ENCODE results near the gene NME5.
"Not testable (repeated sequence)": the region's sequence is repeated elsewhere in the genome, so short reads cannot be mapped to it uniquely, and the experiment has no call there.

The NME5 gene

GRCh38 chr5:138138949-138139780 is at the start of gene NME5:
Gene NME5 (minus strand): TSS chr5:138139428. CDS start chr5:138138780, 648 bp downstream.
- no peak for DNase-seq (ENCODE audit: low spot score)

- no peak for DNase-seq (ENCODE audit: low spot score)
Observed at GRCh38 chr5:138188626-138189025, 49.4 kb upstream of the NME5 start.

- no peak for DNase-seq (ENCODE audit: low spot score)
Observed at GRCh38 chr5:138186002-138186447, 46.8 kb upstream of the NME5 start.

- DNase-seq (ENCODE audit: low spot score): no peak
Observed at GRCh38 chr5:138182808-138183207, 43.6 kb upstream of the NME5 start.

GRCh38 chr5:138180841-138181240 is 41.6 kb upstream of the NME5 start:
- no peak for DNase-seq (ENCODE audit: low spot score)

- DNase-seq (ENCODE audit: low spot score): peak; percentile 61
Observed at GRCh38 chr5:138180183-138180782, 41.1 kb upstream of the NME5 start.

- no peak for DNase-seq (ENCODE audit: low spot score)
Observed at GRCh38 chr5:138179277-138179857, 40.1 kb upstream of the NME5 start.

GRCh38 chr5:138178516-138179276 is 39.5 kb upstream of the NME5 start, which contains the start of the genes BRD8 and KIF20A:
Gene BRD8 (minus strand): TSS chr5:138178630. CDS start chr5:138178614, 16 bp downstream.
Gene KIF20A (plus strand): TSS chr5:138179112. CDS start chr5:138179681, 569 bp downstream.
- peak; percentile 96 for DNase-seq (ENCODE audit: low spot score)

GRCh38 chr5:138177941-138178515 is 38.8 kb upstream of the NME5 start:
- DNase-seq (ENCODE audit: low spot score): peak; percentile 77

GRCh38 chr5:138170299-138170698 is 31.1 kb upstream of the NME5 start:
- no peak for DNase-seq (ENCODE audit: low spot score)

GRCh38 chr5:138169124-138169523 is 29.9 kb upstream of the NME5 start:
- no peak for DNase-seq (ENCODE audit: low spot score)

GRCh38 chr5:138163721-138164120 is 24.5 kb upstream of the NME5 start:
- DNase-seq (ENCODE audit: low spot score): no peak

GRCh38 chr5:138160706-138161105 is 21.5 kb upstream of the NME5 start:
- no peak for DNase-seq (ENCODE audit: low spot score)

GRCh38 chr5:138159666-138160065 is 20.4 kb upstream of the NME5 start:
- no peak for DNase-seq (ENCODE audit: low spot score)

- DNase-seq (ENCODE audit: low spot score): no peak
Observed at GRCh38 chr5:138157626-138158025, 18.4 kb upstream of the NME5 start.

GRCh38 chr5:138155977-138156376 is 16.7 kb upstream of the NME5 start:
- not testable (repeated sequence) for DNase-seq (ENCODE audit: low spot score)

- DNase-seq (ENCODE audit: low spot score): no peak
Observed at GRCh38 chr5:138149530-138149929, 10.3 kb upstream of the NME5 start.

- no peak for DNase-seq (ENCODE audit: low spot score)
Observed at GRCh38 chr5:138148811-138149210, 9.6 kb upstream of the NME5 start.

GRCh38 chr5:138143578-138143977 is 4.3 kb upstream of the NME5 start:
- DNase-seq (ENCODE audit: low spot score): not testable (repeated sequence)

GRCh38 chr5:138141734-138142133 is 2.5 kb upstream of the NME5 start:
- DNase-seq (ENCODE audit: low spot score): no peak

- DNase-seq (ENCODE audit: low spot score): no peak
Observed at GRCh38 chr5:138140268-138140667, 1.0 kb upstream of the NME5 start.

GRCh38 chr5:138139781-138140090 is 508 bp upstream of the NME5 start:
- DNase-seq (ENCODE audit: low spot score): no peak
